Fibroblast of lung (primary cell): ENCODE measurements around the gene RGS21.

Experiments used
- CTCF ChIP-seq, 2 donors: IDR thresholded peaks in 1 of 2; conservative IDR thresholded peaks in 1 of 2; 1 replicate in 1 of 2; 2 replicates in 1 of 2; pipeline ENCODE4 v1.5.1; 2011 to 2012; ENCODE audit warnings: low read length in 2 of 2, control low read depth in 1 of 2, inconsistent platforms in 1 of 2, low read depth in 1 of 2, mild to moderate bottlenecking in 1 of 2
- EZH2 ChIP-seq: IDR thresholded peaks from 2 replicates; pipeline ENCODE4 v1.5.1; 2012; ENCODE audit warnings: low read length, control low read depth, mild to moderate bottlenecking; ENCODE audit errors: missing control alignments

GRCh38 chr1:192316942-192317450, at the start of gene RGS21:
- TF ChIP-seq CTCF (conservative IDR thresholded peaks at IDR 0.05 in 1 of 2, IDR thresholded peaks at IDR 0.05 in 1 of 2; ENCODE audit: low read depth in 1 of 2, low read length in 2 of 2): no peak
- TF ChIP-seq EZH2: no peak
